GM18519 (cell line): ENCODE results near the gene JAKMIP2.
"Not testable (repeated sequence)": the region's sequence is repeated elsewhere in the genome, so short reads cannot be mapped to it uniquely, and the experiment has no call there.

ENCODE experiments used
- ATAC-seq: cut with Tn5 transposase; IDR thresholded peaks from one replicate; pipeline ENCODE4 v1.9.1; 2021; ENCODE audit warnings: mild to moderate bottlenecking, moderate library complexity; ENCODE audit not compliant: unreplicated experiment, low FRiP score

JAKMIP2 gene

GRCh38 chr5:147564124-147564486, 218.4 kb downstream of the JAKMIP2 start:
- no peak for ATAC-seq

DNA sequence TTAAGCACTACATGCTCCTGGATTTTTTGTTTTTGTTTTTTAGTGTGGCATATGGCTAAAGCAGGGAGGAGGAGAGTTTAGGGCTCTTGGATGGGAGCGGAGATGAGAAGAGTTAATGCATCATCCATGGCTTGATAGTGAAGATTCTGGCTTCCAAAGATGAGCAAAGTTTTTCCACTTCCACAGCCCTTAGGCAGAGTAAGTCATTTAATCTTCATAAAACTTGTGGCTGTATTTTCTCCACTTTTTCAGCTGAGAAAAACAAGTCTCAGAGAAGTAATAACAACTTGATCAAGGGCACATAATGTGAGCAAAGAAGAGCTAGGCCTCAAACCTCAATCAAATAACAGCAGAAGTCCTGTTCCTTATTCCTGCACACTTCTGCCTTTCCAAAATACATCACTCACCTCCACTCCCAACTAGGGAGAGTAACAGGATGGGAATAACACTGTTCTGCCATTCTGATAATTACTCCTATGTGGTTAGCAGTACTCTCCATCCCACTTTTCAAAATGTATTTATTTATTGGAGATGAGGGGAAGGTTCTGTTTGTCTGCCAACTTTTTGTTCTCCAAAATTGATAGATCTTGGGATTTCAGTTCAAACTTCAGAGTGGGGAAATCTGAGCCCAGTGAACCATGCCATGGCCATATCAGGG, 218.9 kb downstream of the JAKMIP2 start:
- no peak for ATAC-seq

DNA sequence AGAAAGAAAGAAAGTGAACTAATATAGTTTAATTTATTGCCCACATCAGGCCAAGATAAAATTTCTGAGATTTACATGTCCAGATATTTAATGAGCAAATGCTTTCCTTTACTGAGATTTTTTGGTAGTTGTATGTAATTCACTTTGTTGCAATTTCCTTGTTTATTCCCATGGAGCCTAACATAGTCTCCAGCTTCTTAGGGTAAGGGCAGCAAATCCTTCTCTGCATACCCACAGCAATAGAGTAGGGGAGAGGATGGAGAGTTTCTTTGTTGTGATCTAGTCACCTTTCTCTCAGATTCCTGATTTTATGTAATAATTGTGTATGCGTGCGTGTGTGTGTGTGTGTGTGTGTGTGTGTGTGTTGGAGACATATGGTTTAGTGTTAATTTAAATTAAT, 221.1 kb downstream of the JAKMIP2 start:
- no peak for ATAC-seq

DNA sequence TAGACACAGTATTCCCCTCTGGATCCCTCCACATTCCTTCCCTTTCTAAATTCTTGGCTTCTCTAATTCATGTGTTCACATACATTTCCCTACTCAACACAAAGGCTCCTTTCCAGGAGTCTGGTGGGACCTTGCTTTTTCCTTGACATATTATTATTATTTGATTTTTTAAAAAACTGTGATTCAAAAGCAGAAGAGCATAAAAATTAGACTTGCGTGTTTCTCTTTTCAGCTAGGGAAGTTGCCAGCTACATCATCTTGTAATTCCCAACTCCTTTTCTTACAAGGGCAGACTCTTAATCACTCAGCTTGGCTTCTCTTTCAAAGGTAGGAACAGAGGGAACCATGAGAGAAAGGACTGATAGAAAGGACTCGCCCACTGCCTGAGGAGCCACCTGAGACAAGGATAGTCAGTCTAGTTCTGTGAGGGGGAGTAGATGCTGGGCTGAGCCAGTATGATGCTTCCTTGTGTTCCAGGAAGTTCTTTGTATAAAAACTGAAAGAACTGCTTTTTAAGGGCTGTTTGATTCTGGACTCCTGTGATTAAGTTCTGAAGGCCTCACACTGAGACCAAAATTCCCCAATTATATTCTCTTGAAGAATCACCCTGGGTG, 221.7 kb downstream of the JAKMIP2 start:
- ATAC-seq = no peak

DNA sequence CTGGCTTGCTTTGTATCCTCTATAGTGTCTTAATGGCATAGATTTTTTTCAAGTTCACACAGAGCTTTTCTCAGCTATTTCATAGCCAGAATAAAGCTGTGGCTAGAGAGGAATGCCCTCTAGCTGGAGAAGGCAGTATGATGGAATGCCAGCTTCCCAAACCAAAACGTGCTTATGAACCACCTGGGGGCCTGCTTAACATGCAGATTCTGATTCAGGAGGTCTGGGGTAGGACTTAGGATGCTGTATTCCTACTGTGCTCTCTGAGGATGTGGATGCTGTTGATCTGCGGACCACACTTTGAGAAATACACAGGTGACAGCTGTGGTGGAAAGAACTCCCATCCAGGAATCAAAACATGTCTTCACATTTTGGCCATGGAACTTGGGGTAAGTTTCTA, 222.8 kb downstream of the JAKMIP2 start:
- no peak for ATAC-seq

- ATAC-seq = peak; percentile 95
Measured at GRCh38 chr5:147558826-147559225, 223.7 kb downstream of the JAKMIP2 start.

GRCh38 chr5:147557876-147558745, 224.4 kb downstream of the JAKMIP2 start:
- ATAC-seq = no peak

DNA sequence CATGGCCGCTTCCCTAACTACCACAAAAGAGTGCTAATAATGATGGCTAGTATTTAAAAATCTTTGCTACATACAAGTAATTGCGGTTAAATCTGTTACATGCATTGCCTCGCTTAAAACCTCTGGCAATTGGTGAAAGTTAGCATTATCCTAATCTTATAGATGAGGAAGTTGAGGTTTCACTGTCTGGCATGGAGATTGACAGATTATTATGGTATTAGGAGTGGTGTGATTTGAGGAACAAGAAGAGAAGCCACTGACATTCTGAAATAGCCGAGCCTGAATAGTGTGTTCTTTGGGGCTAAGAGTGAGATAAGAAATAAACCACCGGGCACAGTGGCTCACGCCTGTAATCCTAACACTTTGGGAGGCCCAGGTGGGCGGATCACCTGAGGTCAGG, 227.4 kb downstream of the JAKMIP2 start:
- ATAC-seq = no peak

GRCh38 chr5:147554261-147554817, 228.2 kb downstream of the JAKMIP2 start:
- ATAC-seq = no peak

DNA sequence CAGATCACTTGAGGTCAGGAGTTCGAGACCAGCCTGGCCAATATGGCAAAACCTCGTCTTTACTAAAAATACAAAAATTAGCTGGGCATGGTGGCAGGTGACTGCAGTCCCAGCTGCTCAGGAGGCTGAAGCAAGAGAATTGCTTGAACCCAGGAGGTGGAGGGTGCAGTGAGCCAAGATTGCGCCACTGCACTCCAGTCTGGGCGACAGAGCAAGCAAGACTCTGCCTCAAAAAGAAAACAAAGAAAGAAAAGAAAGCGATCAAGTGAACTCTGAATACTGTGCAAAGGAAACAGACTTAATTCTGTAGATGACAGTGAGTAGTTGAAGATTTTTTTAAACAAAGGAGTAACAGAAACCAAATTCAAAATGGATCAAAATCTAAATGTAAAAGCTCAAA, 228.7 kb downstream of the JAKMIP2 start:
- ATAC-seq = not testable (repeated sequence)

GRCh38 chr5:147552897-147553296, 229.6 kb downstream of the JAKMIP2 start:
- no peak for ATAC-seq

DNA sequence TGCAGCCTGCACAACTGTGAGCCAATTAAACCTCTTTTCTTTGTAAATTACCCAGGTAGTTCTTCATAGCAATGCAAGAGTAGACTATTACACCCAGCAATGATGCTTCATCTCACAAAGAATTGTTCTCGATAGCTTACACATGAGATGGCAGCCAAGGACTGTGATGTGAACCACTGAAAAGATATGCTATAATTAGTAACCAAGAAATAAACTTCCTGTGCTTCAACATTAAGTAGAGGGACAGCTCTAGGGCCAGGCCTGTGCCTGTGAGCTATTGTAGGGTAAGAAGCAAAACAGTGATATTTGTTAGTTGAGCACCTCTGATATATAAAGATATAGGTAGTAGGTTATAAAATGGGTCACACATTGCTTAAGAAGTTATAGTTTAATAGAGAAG, 230.9 kb downstream of the JAKMIP2 start:
- ATAC-seq = no peak

- no peak for ATAC-seq
Measured at GRCh38 chr5:147547730-147548129, 234.8 kb downstream of the JAKMIP2 start.

- ATAC-seq = no peak
Measured at GRCh38 chr5:147544556-147544955, 238.0 kb downstream of the JAKMIP2 start.

- no peak for ATAC-seq
Measured at GRCh38 chr5:147539053-147539452, 243.5 kb downstream of the JAKMIP2 start.

DNA sequence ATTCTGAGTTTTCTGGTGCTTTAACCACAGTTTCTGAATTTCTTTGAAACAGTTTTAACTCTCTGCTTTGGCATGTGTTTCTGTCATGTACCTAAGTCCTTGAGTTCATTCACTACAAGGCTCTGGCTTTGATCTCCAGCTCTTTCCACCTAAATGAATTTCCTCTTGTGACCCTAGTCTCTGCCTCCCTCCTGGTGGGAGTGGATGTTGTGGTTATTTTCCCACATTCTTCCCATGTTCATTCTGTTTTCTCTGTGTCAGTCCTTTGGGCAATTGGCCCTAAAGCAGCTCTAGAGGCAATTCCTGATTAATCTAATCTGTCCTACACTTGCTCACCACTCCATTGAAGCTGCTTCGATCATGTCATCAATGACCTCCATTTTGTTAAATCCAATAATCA, 244.3 kb downstream of the JAKMIP2 start:
- ATAC-seq = no peak
